Pons (tissue), 1 donor: ENCODE measurements around the gene RTN4R.
"Not testable (repeated sequence)": the region's sequence is repeated elsewhere in the genome, so short reads cannot be mapped to it uniquely, and the experiment has no call there.

Experiments
- DNase-seq: peaks from one replicate; pipeline ENCODE4 v3.0.0-alpha.2; 2016; ENCODE audit warnings: low spot score

The RTN4R gene

DNA sequence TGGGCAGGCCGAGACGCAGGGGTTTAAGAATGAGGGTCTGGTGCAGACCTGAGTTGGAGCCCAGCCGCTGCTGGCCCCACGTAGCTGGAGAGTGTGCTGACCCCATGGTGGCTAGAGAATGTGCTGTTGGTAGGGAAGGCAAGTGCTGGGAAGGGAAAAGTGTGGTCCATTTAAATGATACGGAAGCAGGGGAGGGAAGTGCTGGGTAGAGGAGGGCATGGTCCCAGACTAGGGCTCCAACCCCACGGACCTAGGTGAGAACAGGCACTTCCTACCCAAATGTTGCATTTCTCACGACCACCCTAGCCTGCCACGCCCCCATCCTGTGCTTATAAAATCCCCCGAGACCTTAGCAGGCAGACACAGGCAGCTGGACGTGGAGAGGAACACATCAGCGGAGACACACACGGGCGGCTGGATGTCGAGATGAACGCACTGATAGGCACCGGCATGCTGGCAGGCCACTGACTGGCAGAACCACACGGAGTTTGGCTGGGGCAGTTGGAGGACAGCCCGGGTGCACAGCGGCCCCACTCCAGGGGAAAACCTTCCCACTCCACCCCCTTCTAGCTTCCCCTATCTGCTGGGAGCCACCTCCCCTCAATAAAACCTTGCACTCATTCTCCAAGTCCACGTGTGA, 18.8 kb upstream of the RTN4R start:
- DNase-seq = not testable (repeated sequence)

DNA sequence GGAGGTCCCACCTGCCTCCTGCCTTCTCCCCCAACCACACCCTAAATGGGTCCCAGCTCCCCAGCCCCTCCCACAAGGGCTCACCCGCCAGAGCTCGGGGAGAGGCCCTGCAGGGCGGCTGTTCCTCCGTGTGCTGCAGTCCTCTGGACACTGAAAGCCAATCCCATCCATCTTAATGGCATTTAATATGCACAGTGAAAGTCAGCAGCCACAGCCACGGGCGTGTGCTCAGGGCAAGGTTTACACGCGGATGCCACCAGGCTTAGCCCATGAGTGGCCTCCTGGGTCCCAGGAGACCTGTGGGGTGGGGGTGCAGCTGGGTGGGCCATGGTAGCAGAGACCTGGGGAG, 18.2 kb upstream of the RTN4R start:
- not testable (repeated sequence) for DNase-seq

- DNase-seq = not testable (repeated sequence)
Measured at GRCh38 chr22:20285473-20286311, 17.6 kb upstream of the RTN4R start.

DNA sequence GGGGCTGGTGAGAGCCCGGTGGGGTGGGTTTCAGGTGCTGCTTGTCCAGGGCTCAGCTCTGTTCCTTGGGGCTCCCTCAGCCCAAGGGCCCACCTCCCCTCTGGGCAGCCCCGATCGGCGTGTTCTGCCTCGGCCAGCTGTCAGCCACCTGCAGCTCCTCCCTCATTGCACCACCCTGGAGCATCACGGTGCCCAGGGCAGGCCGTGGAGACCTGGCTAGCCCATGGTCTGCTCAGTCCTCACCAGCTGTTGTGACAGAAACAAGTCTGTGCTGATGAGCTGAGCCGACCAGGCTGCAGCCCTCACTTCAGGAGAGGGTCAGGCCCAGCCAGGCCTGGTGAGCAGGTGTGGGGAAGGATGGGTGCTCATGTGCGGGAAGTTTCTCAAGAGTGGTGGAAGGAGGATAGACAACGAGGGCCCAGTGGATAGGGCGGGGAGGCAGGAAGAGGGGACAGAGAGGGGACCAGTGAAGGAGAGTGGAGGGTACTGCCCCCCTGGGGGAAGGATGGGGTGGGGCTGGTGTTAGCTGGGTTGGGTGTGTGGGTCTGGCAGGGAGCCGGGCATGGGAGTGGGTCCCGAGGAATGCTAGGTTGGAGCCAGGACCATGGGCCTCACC, 16.5 kb upstream of the RTN4R start:
- no peak for DNase-seq

DNA sequence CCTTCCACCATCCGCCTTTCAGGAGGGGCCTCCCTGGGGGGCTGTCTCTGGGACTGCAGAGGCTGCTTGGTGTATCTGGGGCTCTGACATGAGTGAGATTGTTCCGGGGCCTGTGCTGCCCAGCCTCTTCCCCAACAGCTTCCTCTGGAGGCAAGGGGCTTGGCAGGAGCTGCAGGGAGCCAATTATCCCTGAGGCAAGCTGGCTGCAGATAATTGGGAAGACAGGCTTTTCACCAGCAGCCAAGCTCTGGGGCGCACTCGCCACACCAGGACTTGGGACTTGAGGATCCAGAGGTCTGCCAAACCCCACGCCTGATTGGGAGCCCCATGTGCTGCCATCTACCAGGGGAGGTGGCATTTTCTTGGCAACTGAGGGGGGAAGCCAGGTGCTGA, 15.6 kb upstream of the RTN4R start:
- no peak for DNase-seq

DNA sequence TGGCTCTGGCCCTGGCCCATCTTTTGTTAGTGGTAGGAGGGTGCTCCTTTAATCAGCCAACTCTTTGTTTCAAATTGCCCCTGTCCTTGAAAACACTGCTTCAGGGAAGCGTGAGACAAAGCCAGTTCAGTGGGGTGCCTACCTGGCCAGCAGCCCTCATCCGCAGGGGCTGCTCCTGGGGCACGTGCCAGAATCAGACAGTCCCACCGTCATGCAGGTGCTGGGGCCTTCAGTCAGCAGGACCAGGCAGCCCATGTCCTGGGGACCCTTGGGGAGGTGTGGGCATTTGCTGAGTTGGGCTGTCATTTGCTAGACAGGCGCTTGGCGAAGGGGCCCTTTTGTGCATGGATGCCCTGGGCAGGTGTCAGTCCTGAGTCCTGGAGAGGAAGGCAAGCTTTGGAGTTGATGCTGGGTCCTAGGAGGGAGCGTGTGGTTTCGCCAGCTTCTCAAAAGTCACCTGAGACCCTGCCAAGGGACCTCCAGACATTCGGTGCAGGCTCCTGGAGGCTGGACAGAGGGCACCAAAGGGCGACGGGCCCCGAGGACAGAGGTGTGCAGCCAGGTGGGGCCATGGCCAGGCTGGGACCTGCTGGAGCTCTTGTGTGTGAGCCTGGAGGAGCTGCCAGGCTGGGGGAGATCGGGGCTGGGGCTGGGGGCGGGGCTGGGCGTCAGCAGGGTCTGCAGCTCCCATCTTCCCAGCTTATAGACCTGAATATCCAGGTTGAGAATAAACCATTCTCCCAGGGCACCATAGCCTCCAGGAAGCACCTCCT, 15.0 kb upstream of the RTN4R start:
- DNase-seq = no peak

- no peak for DNase-seq
Measured at GRCh38 chr22:20281891-20282290, 13.8 kb upstream of the RTN4R start.

DNA sequence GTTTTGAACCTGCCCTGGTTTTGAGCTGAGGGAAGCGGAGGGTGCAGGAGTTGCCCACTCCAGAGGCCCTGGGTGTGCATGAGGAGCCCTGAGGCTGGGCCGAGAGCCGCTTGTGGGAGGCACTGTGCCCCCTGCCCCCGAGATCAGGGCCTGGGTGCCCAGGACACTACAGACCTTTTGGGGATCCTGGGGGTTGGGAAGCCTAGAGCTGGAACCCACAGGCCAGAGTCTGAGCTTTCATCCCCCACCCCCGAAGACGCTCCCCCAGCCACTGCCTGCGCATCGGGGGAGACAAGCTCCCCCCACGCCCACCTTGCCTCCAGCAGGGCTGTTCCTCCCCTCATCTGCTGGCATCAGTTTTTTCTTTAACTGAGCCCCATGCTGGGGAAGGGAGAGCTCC, 13.4 kb upstream of the RTN4R start:
- DNase-seq = not testable (repeated sequence)

GRCh38 chr22:20280866-20281265, 12.7 kb upstream of the RTN4R start:
- DNase-seq = no peak

GRCh38 chr22:20280163-20280562, 12.0 kb upstream of the RTN4R start:
- not testable (repeated sequence) for DNase-seq

- no peak for DNase-seq
Measured at GRCh38 chr22:20279662-20280134, 11.6 kb upstream of the RTN4R start.

DNA sequence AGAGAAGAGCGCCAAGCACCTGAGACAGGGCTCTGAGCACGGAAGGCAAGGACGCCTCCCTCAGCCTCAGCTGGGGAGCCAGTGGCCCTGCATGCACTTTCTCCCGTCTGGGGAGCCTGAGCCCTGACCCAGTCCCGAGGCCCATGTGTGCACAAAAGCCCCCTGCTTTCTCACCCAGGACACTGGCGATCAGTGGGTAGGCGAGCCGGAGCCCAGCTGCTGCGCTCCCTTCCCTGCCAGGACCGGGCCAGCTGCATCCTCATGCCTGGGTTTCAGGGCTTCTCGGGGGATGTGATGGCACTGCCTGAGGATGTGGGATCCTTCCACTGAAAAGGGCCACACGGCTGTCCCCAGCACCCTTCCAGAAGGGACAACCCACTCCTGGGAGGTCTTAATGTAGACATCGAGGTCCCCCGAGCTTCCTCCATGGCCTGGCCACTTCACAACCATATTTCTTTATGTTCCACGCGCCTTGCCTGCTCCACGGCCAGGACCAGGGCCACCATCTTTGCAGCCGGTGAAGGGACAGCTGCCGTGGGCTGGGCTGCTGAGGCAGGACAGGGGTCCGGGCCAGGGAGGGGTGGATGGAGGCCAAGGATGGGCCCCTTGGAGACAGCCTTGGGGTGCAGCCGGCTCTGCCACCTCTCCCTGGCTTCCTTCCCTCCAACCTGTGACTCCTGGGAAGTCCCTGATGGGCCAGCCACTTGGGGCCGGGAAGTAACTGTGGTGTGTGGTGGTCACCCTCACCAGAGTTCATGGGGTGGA, 10.8 kb upstream of the RTN4R start:
- not testable (repeated sequence) for DNase-seq

- DNase-seq = not testable (repeated sequence)
Measured at GRCh38 chr22:20277936-20278635, 10.0 kb upstream of the RTN4R start.

DNA sequence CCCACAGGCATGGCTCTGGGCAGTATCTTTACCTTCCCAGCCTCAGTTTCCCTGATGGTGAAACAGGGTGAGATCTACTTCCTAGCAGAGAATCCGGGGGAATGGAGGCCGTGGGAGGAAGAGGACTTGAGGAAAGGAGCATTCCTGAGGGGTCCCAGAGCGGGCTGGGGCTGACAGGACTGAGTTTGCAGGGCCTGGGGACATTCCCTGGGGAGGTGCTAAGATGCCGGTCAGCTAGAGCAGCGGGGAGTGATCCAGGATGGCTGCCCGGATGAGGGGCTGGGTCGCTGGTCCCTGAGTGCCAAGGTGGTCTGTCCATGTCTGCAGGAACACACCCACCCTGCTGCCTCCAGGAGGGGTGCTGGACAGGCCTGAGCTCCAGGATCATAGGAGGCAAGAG, 8.3 kb upstream of the RTN4R start:
- DNase-seq = no peak

DNA sequence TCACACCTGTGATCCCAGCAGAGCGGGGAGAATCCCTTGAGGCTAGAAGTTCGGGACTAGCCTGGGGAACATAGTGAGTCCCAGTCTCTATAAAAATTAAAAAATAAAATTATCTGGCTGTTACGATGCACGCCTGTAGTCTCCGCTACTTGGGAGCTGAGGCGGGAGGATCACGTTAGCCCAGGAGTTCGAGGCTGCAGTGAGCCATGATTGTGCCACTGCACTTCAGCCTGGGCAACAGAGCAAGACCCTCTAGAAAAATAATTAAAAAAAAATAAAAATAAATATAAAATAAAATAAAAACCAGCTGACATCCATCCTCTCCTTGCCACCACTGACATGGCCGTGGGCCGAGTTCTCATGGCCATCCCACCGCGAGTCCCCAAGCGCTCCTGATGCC, 7.7 kb upstream of the RTN4R start:
- no peak for DNase-seq

GRCh38 chr22:20275325-20275724, 7.2 kb upstream of the RTN4R start:
- DNase-seq = not testable (repeated sequence)

- DNase-seq = not testable (repeated sequence)
Measured at GRCh38 chr22:20274374-20274773, 6.3 kb upstream of the RTN4R start.

- DNase-seq = no peak
Measured at GRCh38 chr22:20273758-20274181, 5.7 kb upstream of the RTN4R start.

- DNase-seq = no peak
Measured at GRCh38 chr22:20272700-20273099, 4.6 kb upstream of the RTN4R start.

DNA sequence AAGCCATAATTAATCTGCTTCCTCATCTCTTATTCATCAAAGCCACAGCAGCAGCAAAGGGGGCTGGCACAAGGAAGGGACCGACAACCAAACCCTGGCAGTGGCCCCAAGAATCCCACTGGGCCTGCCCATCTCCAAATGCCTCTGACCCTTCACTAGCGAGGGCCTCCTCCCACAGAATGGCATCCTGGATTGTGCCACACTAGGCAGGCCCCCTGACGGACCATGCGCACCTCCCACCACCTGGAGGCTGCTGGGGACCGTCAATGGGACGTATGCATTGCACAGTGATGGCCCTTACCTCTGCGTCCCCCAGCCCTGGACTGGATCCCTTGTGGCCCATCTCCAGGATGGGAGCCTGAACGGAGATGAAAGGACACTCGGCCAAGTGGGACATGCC, 4.1 kb upstream of the RTN4R start:
- no peak for DNase-seq
